ENCODE results near the gene TMEM123. TPM values are rescaled to one million over a fixed set of nuclear protein-coding genes. Genes with fewer than 3 reads are reported as not detected.

Gene TMEM123
- total RNA-seq, 2 experiments from 2014 or later = 288 to 307 TPM

Other genes with a start within 250 kb of the TMEM123 start
- gene BIRC3, start 135.3 kb downstream of the TMEM123 start, total RNA-seq = 100 to 1,000 TPM; 115 to 124 TPM
- gene BIRC2, start 105.6 kb downstream of the TMEM123 start, total RNA-seq = 100 to 1,000 TPM; 107 to 109 TPM
- gene MMP7, start 78.0 kb upstream of the TMEM123 start, total RNA-seq = not detected
- gene MMP20, start 172.6 kb upstream of the TMEM123 start, total RNA-seq = not detected